COR-L47 (cell line): ENCODE measurements around the gene SLC25A48.

ENCODE experiments used
- DNase-seq: peaks from one replicate; lab custom pipeline; 2025; lab: John Stamatoyannopoulos, UW

The SLC25A48 gene

GRCh38 chr5:135921388-135921787, 86.9 kb downstream of the SLC25A48 start:
- DNase-seq: no peak

GRCh38 chr5:135930029-135930948, 95.8 kb downstream of the SLC25A48 start:
- no peak for DNase-seq

- no peak for DNase-seq
These were observed 96.5 kb downstream of the SLC25A48 start for GRCh38 chr5:135930949-135931295.

GRCh38 chr5:135934939-135935338, 100.5 kb downstream of the SLC25A48 start:
- no peak for DNase-seq

- DNase-seq: no peak
These were observed 102.9 kb downstream of the SLC25A48 start for GRCh38 chr5:135937245-135937911.
